GM19397 (cell line): ENCODE results near the gene SLC25A23.

Experiments
- ATAC-seq: cut with Tn5 transposase; IDR thresholded peaks from one replicate; pipeline ENCODE4 v1.9.1; 2021; ENCODE audit warnings: mild to moderate bottlenecking, moderate library complexity; ENCODE audit not compliant: unreplicated experiment

The SLC25A23 gene

GRCh38 chr19:6481541-6482342 lies 22.1 kb upstream of the SLC25A23 start, which contains the start of gene DENND1C:
TSS of gene DENND1C (minus strand) at chr19:6481787. CDS start at chr19:6481695, 92 bp downstream.
- no peak for ATAC-seq

GRCh38 chr19:6480848-6481415 lies 21.3 kb upstream of the SLC25A23 start:
- ATAC-seq: no peak

- ATAC-seq: no peak
These were observed 20.3 kb upstream of the SLC25A23 start for GRCh38 chr19:6479836-6480398.

- no peak for ATAC-seq
These were observed 19.2 kb upstream of the SLC25A23 start for GRCh38 chr19:6478815-6479214.

- no peak for ATAC-seq
These were observed 17.4 kb upstream of the SLC25A23 start for GRCh38 chr19:6476896-6477431.

GRCh38 chr19:6476155-6476895 lies 16.7 kb upstream of the SLC25A23 start:
- no peak for ATAC-seq

GRCh38 chr19:6475321-6476108 lies 15.9 kb upstream of the SLC25A23 start:
- no peak for ATAC-seq

GRCh38 chr19:6473647-6474046 lies 14.1 kb upstream of the SLC25A23 start:
- no peak for ATAC-seq

- ATAC-seq: no peak
These were observed 13.1 kb upstream of the SLC25A23 start for GRCh38 chr19:6472713-6473112.

GRCh38 chr19:6471076-6471475 lies 11.5 kb upstream of the SLC25A23 start:
- ATAC-seq: no peak

GRCh38 chr19:6470173-6470572 lies 10.6 kb upstream of the SLC25A23 start:
- no peak for ATAC-seq

GRCh38 chr19:6467384-6467783 lies 7.8 kb upstream of the SLC25A23 start:
- ATAC-seq: no peak

GRCh38 chr19:6466526-6467248 lies 7.1 kb upstream of the SLC25A23 start:
- no peak for ATAC-seq

- no peak for ATAC-seq
These were observed 6.1 kb upstream of the SLC25A23 start for GRCh38 chr19:6465663-6466062.

GRCh38 chr19:6465006-6465405 lies 5.4 kb upstream of the SLC25A23 start:
- no peak for ATAC-seq

GRCh38 chr19:6464070-6464873 lies 4.7 kb upstream of the SLC25A23 start, which contains the start of gene CRB3:
TSS of gene CRB3 (plus strand) at chr19:6464271. CDS start at chr19:6464702, 431 bp downstream.
- ATAC-seq: no peak

- ATAC-seq: peak; percentile 81
These were observed 700 bp upstream of the SLC25A23 start for GRCh38 chr19:6460099-6460884.

- no peak for ATAC-seq
These were observed 814 bp downstream of the SLC25A23 start for GRCh38 chr19:6458695-6459261.
